HG03108 (cell line): ENCODE results near the gene NKX1-1.
"Not testable (repeated sequence)": the region's sequence is repeated elsewhere in the genome, so short reads cannot be mapped to it uniquely, and the experiment has no call there.

Experiments used
- ATAC-seq: cut with Tn5 transposase; IDR thresholded peaks from one replicate; pipeline ENCODE4 v1.9.1; 2021; ENCODE audit warnings: moderate library complexity; ENCODE audit not compliant: unreplicated experiment

Gene NKX1-1

GRCh38 chr4:1405636-1406393 lies 427 bp downstream of the NKX1-1 start:
- no peak for ATAC-seq

DNA sequence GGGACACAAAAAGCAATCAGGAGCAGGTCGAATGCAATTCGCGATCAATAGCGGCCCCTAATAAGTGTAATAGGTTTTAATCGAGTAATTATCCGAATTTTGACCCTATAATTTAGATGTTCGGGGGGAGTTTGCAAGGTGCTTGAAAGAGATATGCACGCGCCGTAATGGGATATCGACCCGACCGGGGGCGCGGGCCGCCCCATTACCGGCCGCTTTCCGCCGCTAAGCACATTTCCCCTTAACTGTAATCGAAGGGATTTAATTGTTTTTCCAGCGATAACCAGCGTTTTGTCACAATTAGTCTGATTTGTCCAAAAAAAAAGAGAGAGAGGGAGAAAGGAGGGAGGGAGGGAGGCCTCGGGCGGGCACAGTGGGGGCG lies 997 bp downstream of the NKX1-1 start:
- ATAC-seq: no peak

- ATAC-seq: no peak
Measured at GRCh38 chr4:1404573-1405253, 1.5 kb downstream of the NKX1-1 start.

- no peak for ATAC-seq
Measured at GRCh38 chr4:1403591-1404572, 2.4 kb downstream of the NKX1-1 start.

- no peak for ATAC-seq
Measured at GRCh38 chr4:1403177-1403583, 3.1 kb downstream of the NKX1-1 start.

DNA sequence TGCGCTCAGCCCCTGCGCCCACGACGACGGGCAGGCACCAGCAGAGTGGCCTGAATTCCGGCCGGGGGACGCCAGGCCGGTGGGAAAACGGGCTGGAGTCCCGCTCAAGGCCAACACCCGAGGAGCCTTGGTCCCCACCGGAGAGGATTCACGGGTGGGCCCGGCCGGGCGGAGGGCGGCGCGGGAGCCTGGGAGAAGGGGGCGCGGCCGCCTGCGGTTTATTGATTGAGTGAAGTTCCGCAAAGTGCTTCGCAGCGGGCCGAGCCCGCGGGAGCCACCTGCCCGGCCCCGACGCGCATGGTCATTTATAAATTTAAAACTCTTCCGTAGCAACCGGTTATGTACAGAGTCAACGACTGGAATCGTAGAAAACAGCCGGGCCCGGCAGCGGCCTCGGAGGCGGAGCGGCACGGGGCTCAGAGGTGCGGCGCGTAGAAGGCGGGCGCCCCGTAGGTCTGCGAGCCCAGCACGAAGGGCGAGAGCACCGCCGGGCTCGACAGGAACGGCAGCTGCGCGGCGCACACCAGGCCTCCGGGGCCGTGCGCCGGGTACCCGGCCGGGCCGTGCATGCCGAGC lies 3.6 kb downstream of the NKX1-1 start:
- no peak for ATAC-seq

DNA sequence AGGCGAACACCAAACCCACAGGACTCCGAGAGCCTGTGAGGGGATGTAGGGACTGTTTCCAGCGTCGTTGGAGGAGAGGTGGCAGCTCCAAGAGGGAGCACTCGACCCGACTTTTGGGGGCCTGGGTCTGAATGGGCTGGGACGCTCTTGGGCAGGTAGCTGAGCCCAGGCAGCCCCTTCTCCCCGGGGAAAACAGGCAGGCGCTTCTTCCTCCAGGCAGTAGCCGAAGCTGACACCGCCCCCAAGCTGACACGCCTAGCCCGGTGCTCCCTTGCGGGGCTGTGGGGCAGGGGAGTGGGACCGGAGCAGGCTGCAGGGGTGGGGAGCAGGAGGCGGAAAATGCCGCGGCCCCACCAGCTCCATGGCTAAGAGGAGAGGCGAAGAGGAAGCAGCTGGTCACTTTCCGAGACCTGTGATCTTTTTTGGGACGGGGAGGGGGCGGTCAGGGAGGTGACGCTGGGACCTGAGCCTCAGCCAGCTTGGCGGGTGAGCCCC lies 4.2 kb downstream of the NKX1-1 start:
- no peak for ATAC-seq

DNA sequence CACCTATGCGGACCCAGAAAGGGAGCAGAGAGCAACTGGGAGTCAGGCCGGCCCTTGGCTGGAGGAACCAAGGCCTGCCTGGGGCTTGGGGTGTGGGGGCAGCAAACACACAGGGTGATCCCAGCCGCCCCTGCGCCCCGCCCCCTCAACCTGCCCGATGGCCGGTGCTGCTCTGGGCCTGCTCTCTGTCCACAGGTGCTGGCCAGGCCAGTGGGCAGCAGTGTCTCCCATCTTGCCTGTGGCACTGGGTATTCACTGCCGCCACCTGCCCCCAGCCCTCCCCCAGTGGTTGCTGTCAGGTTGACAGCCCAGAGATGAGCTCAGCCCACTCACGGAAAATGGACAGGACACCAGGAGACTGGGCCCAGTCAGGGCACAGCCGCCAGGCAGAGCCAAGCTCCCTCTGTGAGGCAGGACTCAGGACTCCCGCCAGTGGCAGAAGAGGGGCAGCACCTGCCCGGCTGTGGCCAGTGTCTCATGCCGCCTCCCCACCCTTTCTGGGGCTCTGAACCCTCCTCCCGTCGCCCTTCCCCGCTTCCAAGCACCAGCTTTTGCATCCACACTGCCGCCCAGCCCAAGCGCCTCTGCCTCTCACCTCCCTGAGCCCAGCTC lies 4.7 kb downstream of the NKX1-1 start:
- no peak for ATAC-seq

- ATAC-seq: no peak
Measured at GRCh38 chr4:1400831-1401408, 5.3 kb downstream of the NKX1-1 start.

DNA sequence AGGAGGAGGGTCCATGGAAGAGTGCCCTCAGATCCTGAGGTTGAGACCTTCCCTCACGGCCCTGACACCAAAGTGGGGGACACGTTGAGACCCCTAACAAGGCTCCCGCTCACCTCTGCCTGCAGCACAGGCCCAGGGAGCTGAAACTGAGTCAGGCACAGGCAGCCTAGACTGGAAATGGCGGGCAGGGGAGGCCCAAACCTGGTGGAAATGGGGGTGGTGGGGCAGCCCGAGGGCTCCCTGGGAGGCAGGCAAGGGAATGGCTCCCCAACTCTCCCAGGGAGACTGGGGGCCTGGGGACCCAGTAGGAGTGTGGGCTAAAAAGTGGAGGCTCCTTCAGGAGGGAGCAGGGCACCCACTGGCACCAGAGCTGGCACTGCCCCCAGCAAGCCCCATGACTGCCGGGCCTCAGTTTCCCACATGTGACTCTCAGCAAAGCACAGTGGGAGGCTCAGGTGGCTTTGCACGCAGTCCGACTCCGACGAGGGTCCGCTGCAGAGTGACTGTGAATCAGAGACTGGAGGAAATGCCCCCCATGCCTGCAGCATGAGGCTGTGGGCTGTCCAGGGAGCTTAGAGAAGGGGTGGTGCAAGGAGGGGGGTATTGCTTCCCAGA lies 5.9 kb downstream of the NKX1-1 start:
- ATAC-seq: no peak

GRCh38 chr4:1399508-1400190 lies 6.6 kb downstream of the NKX1-1 start:
- ATAC-seq: no peak

- no peak for ATAC-seq
Measured at GRCh38 chr4:1398681-1399507, 7.3 kb downstream of the NKX1-1 start.

DNA sequence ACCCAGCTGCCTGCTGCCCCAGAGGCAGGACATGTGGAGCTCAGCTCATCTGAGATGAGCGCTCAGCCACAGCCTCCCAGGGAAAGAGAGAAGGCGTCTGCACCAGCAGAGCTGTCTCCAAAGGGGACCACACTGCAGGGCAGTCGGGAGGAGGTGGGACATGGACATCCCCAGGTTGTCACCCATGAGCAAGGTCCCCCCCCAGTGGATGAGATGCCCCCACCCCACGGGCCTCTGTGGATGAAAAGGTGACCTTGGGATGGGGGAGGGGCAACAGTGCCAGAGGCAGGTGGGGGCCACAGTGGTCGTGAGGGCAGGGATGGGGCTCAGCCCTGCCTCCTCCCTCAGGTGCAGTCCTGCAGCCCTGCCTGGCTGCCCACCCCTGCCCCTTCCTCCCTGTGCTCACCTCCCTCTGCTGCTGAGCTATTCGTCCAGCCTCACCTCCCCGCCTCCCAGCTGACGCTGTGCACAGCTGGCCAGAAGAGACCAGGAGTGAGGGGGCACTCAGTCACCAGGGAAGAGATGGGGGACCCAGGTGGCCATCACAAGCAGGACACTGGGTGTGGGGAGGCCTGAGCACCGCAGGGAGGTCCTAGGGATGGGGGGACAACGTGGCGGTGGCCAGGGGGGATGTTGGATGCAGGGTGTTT lies 9.3 kb downstream of the NKX1-1 start:
- ATAC-seq: no peak

- ATAC-seq: no peak
Measured at GRCh38 chr4:1395941-1396805, 10.1 kb downstream of the NKX1-1 start.

GRCh38 chr4:1395389-1395820 lies 10.8 kb downstream of the NKX1-1 start:
- ATAC-seq: not testable (repeated sequence)

- not testable (repeated sequence) for ATAC-seq
Measured at GRCh38 chr4:1394554-1395388, 11.5 kb downstream of the NKX1-1 start.
